Measurements from ENCODE around the gene RANBP17. TPM values are rescaled to one million over a fixed set of nuclear protein-coding genes. Genes with fewer than 3 reads are reported as not detected.

Gene RANBP17
- total and polyA plus RNA-seq, 2 experiments from 2014 or later = 43.8 to 53.1 TPM

GRCh38 chr5:171263181-171263580 is 401.4 kb downstream of the RANBP17 start:
- Mint-ChIP-seq H3K36me3 (ENCODE audit: low read depth) (no peaks in the 10 kb centered on the region), H3K4me1 (no peaks in the 10 kb centered on the region; the same call in 2 of the 3 replicates), H3K9me3 (no peaks in the 10 kb centered on the region), H3K27me3 (ENCODE audit: insufficient read depth, low read depth, poor library complexity) (no peaks in the 10 kb centered on the region), H3K27ac (no peak overlapping the region), H3K4me3 (no peak overlapping the region)
- H3F3A ChIP-seq (replicated peaks; ENCODE audit: low read depth) = no peaks in the 10 kb centered on the region
- ATAC-seq (no peak), DNase-seq (ENCODE audit: low spot score) (no peak)
- no peak overlapping the region for H3K4me2 ChIP-seq
- H3K27me3 ChIP-seq (ENCODE audit: insufficient read depth) = no peaks in the 10 kb centered on the region
- no peaks in the 10 kb centered on the region for H3K4me1 ChIP-seq (ENCODE audit: insufficient read depth)
- H3K79me2 ChIP-seq (replicated peaks; ENCODE audit: insufficient read depth) = no peaks in the 10 kb centered on the region
- H3K9me2 ChIP-seq (ENCODE audit: insufficient read depth) = no peaks in the 10 kb centered on the region
- H3K27ac ChIP-seq (ENCODE audit: low read depth) = no peak overlapping the region
- no peak overlapping the region for H3K4me3 ChIP-seq
- H3K36me3 ChIP-seq (ENCODE audit: insufficient read depth) = no peaks in the 10 kb centered on the region
- H4K20me1 ChIP-seq (replicated peaks; ENCODE audit: insufficient read depth) = peaks cover 4% of the 10 kb centered on the region; the same call in 1 of the 2 replicates
- H2AFZ ChIP-seq = no peak overlapping the region
- TF ChIP-seq ZNF114 (CRISPR knock-in tag; IDR thresholded peaks at IDR 0.05) (no peak), ZNF331 (CRISPR knock-in tag; IDR thresholded peaks at IDR 0.05; ENCODE audit: low read depth) (no peak), NANOG (IDR thresholded peaks at IDR 0.05; ENCODE audit: borderline replicate concordance) (no peak), REST (IDR thresholded peaks at IDR 0.05; ENCODE audit: unreplicated experiment) (no peak), ETS1 (IDR thresholded peaks at IDR 0.05) (no peak)

GRCh38 chr5:171264843-171265242 is 403.0 kb downstream of the RANBP17 start:
- H2AFZ ChIP-seq = no peak overlapping the region
- Mint-ChIP-seq H3K4me3 (no peak overlapping the region), H3K27me3 (ENCODE audit: insufficient read depth, low read depth, poor library complexity) (no peaks in the 10 kb centered on the region), H3K27ac (no peak overlapping the region), H3K36me3 (ENCODE audit: low read depth) (no peaks in the 10 kb centered on the region), H3K4me1 (no peaks in the 10 kb centered on the region; the same call in 2 of the 3 replicates), H3K9me3 (no peaks in the 10 kb centered on the region)
- H3K9me2 ChIP-seq (ENCODE audit: insufficient read depth) = no peaks in the 10 kb centered on the region
- no peaks in the 10 kb centered on the region for H3F3A ChIP-seq (replicated peaks; ENCODE audit: low read depth)
- no peaks in the 10 kb centered on the region for H3K27me3 ChIP-seq (ENCODE audit: insufficient read depth)
- H3K4me1 ChIP-seq (ENCODE audit: insufficient read depth) = no peaks in the 10 kb centered on the region
- H4K20me1 ChIP-seq (replicated peaks; ENCODE audit: insufficient read depth) = peaks cover 4% of the 10 kb centered on the region; the same call in 1 of the 2 replicates
- no peaks in the 10 kb centered on the region for H3K79me2 ChIP-seq (replicated peaks; ENCODE audit: insufficient read depth)
- no peak overlapping the region for H3K4me2 ChIP-seq
- no peak for ATAC-seq
- DNase-seq (ENCODE audit: low spot score) = no peak
- H3K36me3 ChIP-seq (ENCODE audit: insufficient read depth) = no peaks in the 10 kb centered on the region
- H3K27ac ChIP-seq (ENCODE audit: low read depth) = no peak overlapping the region
- H3K4me3 ChIP-seq = no peak overlapping the region
- TF ChIP-seq CREB1 (CRISPR knock-in tag; IDR thresholded peaks at IDR 0.05; ENCODE audit: low read depth) = no peak
- TF ChIP-seq CTCF (conservative IDR thresholded peaks at IDR 0.05; ENCODE audit: low read depth in 2 of 2) = no peak
- no peak for TF ChIP-seq STAT1 (IDR thresholded peaks at IDR 0.05; ENCODE audit: unreplicated experiment)
- no peak for TF ChIP-seq ZNF331 (CRISPR knock-in tag; IDR thresholded peaks at IDR 0.05; ENCODE audit: low read depth)
- TF ChIP-seq ETS1 (IDR thresholded peaks at IDR 0.05) = no peak
- no peak for TF ChIP-seq ZNF114 (CRISPR knock-in tag; IDR thresholded peaks at IDR 0.05)
- no peak for TF ChIP-seq REST (IDR thresholded peaks at IDR 0.05; ENCODE audit: unreplicated experiment)
- TF ChIP-seq EZH2phosphoT487 (IDR thresholded peaks at IDR 0.05; ENCODE audit: unreplicated experiment) = no peak
- TF ChIP-seq NANOG (IDR thresholded peaks at IDR 0.05; ENCODE audit: borderline replicate concordance) = no peak

Data from GM23338 (cell line).